ENCODE data around the gene PRKCE. TPM values are rescaled to one million over a fixed set of nuclear protein-coding genes. Genes with fewer than 3 reads are reported as not detected.

The PRKCE gene
- total and polyA plus RNA-seq, 2 donors (not counting 3 experiments of a cell fraction or from before 2014, with no cell fraction given): 27.9 to 33.9 TPM

DNA sequence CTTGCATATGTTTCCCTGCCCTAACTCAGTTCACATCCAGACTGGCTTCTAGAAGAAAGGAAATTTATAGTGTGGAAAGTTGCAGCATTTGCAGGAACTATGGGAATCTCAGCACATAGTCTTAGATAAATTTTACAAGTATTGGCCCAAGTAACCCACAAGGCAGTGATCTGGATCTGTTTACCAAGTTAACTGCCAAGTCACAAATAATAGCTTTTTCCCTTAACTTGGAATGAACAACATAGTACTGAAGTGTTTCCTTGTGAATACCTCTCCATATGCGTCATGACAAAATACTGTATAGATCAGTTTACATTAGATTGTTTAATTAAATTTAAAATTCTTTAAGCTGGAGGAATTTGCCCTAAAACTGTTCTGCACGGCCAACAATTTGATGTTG is 390.0 kb downstream of the PRKCE start:
- H3K36me3 ChIP-seq (ENCODE audit: control insufficient read depth in 2 of 2, extremely low read depth in 1 of 2, insufficient read depth in 2 of 2, low read length in 2 of 2): no peaks in the 10 kb centered on the region
- H3K27me3 ChIP-seq (ENCODE audit: control insufficient read depth in 2 of 2, insufficient read depth in 2 of 2, low read length in 2 of 2): no peaks in the 10 kb centered on the region
- no peaks in the 10 kb centered on the region for H3K9me3 ChIP-seq (replicated peaks; ENCODE audit: control insufficient read depth, insufficient read depth, low read length)
- BruUV-seq (replicated peaks): no TSS peak
- FAIRE-seq: no peak
- H3K4me2 ChIP-seq (ENCODE audit: insufficient read depth, low read length): no peak overlapping the region
- no peaks in the 10 kb centered on the region for H4K20me1 ChIP-seq (replicated peaks; ENCODE audit: control insufficient read depth, extremely low read depth, insufficient read depth, low read length)
- no peaks in the 10 kb centered on the region for H3K9me1 ChIP-seq (replicated peaks; ENCODE audit: control insufficient read depth, extremely low read depth, insufficient read depth, low read length)
- no peak overlapping the region for H3K27ac ChIP-seq (ENCODE audit: insufficient read depth, low read depth, low read length)
- no peak overlapping the region for H3K4me3 ChIP-seq (replicated peaks in 1 of 3; ENCODE audit: insufficient read depth in 1 of 3, low read depth in 1 of 3, low read length in 3 of 3)
- H3K79me2 ChIP-seq (ENCODE audit: control insufficient read depth, insufficient read depth, low read length): no peaks in the 10 kb centered on the region
- dilution Hi-C loops (cut with MboI; ENCODE audit: extremely low pct_ligation_motif_present, low sequenced_read_pairs): no loop called here
- peaks cover 24% of the 10 kb centered on the region for H3K4me1 ChIP-seq (ENCODE audit: control insufficient read depth, extremely low read depth, insufficient read depth, low read length)
- CTCF ChIA-PET: interaction anchor here (2.1 kb wide), 1 partner anchor 12 kb away, joined by 8 read pairs; no protein-coding TSS in a partner anchor
- H2AFZ ChIP-seq (ENCODE audit: low read depth, low read length): no peak overlapping the region
- intact Hi-C loops (cut with micrococcal nuclease): no loop called here
- POLR2A ChIA-PET: interaction anchor here (0.6 kb wide), 1 partner anchor 20 kb away, joined by 3 read pairs; no protein-coding TSS in a partner anchor
- no peak overlapping the region for H3K9ac ChIP-seq (replicated peaks; ENCODE audit: extremely low read depth, insufficient read depth, low read length)
- DNase-seq (ENCODE audit: low read depth, low spot score): no peak
- TF ChIP-seq JUN (IDR thresholded peaks at IDR 0.05; ENCODE audit: borderline replicate concordance, insufficient read depth, insufficient read length, low read depth) (no peak), POLR2AphosphoS5 (IDR thresholded peaks at IDR 0.05; ENCODE audit: insufficient read depth, low read depth, low read length) (no peak), POLR2A (IDR thresholded peaks at IDR 0.05; ENCODE audit: low read depth, low read length) (no peak)

DNA sequence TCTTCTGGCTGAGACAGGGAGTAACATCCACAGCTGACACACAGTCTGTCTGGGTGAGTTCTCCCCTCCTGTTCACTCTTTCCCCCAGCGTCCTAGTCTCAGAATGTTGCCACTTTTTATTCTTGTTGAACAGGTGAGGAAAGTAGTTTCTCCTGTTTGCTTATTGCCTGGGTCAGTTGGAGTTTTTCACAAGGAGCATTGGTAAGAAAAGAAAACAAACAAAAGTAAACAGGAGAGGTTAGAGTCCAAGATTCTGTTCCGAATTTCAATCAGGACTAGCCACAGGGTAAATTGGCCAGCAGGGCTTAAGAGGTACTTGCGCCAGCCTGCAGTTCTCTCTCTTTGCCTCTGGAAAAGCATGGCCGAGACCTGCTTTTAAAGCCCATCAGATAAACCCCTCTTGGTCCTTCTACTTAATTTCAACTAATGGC is 390.7 kb downstream of the PRKCE start:
- H3K4me3 ChIP-seq (replicated peaks in 1 of 3; ENCODE audit: insufficient read depth in 1 of 3, low read depth in 1 of 3, low read length in 3 of 3): no peak overlapping the region
- intact Hi-C loops (cut with micrococcal nuclease): no loop called here
- no peak overlapping the region for H3K9ac ChIP-seq (replicated peaks; ENCODE audit: extremely low read depth, insufficient read depth, low read length)
- no peaks in the 10 kb centered on the region for H3K79me2 ChIP-seq (ENCODE audit: control insufficient read depth, insufficient read depth, low read length)
- peaks cover 29% of the 10 kb centered on the region for H3K4me1 ChIP-seq (ENCODE audit: control insufficient read depth, extremely low read depth, insufficient read depth, low read length)
- no peak for TF ChIP-seq POLR2A (IDR thresholded peaks at IDR 0.05; ENCODE audit: low read depth, low read length)
- TF ChIP-seq JUN (IDR thresholded peaks at IDR 0.05; ENCODE audit: borderline replicate concordance, insufficient read depth, insufficient read length, low read depth): no peak
- no peak for TF ChIP-seq GATA2 (IDR thresholded peaks at IDR 0.05; ENCODE audit: insufficient read depth, insufficient read length, low read depth, low read length)
- TF ChIP-seq, protein P1, sequence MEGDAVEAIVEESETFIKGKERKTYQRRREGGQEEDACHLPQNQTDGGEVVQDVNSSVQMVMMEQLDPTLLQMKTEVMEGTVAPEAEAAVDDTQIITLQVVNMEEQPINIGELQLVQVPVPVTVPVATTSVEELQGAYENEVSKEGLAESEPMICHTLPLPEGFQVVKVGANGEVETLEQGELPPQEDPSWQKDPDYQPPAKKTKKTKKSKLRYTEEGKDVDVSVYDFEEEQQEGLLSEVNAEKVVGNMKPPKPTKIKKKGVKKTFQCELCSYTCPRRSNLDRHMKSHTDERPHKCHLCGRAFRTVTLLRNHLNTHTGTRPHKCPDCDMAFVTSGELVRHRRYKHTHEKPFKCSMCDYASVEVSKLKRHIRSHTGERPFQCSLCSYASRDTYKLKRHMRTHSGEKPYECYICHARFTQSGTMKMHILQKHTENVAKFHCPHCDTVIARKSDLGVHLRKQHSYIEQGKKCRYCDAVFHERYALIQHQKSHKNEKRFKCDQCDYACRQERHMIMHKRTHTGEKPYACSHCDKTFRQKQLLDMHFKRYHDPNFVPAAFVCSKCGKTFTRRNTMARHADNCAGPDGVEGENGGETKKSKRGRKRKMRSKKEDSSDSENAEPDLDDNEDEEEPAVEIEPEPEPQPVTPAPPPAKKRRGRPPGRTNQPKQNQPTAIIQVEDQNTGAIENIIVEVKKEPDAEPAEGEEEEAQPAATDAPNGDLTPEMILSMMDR (IDR thresholded peaks at IDR 0.05; ENCODE audit: extremely low read depth in 1 of 2, insufficient read depth in 1 of 2, low read depth in 1 of 2, low read length in 2 of 2): no peak
- no peak for TF ChIP-seq FOS (IDR thresholded peaks at IDR 0.05; ENCODE audit: borderline replicate concordance, insufficient read depth, low read length)
- no peak for TF ChIP-seq MYC (IDR thresholded peaks at IDR 0.05; ENCODE audit: low read depth, low read length)
- TF ChIP-seq, protein P2, sequence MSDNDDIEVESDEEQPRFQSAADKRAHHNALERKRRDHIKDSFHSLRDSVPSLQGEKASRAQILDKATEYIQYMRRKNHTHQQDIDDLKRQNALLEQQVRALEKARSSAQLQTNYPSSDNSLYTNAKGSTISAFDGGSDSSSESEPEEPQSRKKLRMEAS (IDR thresholded peaks at IDR 0.05; ENCODE audit: insufficient read depth, insufficient read length): no peak
- TF ChIP-seq POLR2AphosphoS5 (IDR thresholded peaks at IDR 0.05; ENCODE audit: insufficient read depth, low read depth, low read length): no peak
- TF ChIP-seq EZH2 (IDR thresholded peaks at IDR 0.05; ENCODE audit: borderline replicate concordance, low read depth, low read length, severe bottlenecking): no peak
- no peak overlapping the region for H3K4me2 ChIP-seq (ENCODE audit: insufficient read depth, low read length)
- dilution Hi-C loops (cut with MboI; ENCODE audit: extremely low pct_ligation_motif_present, low sequenced_read_pairs): no loop called here
- H3K9me3 ChIP-seq (replicated peaks; ENCODE audit: control insufficient read depth, insufficient read depth, low read length): no peaks in the 10 kb centered on the region
- H3K27me3 ChIP-seq (ENCODE audit: control insufficient read depth in 2 of 2, insufficient read depth in 2 of 2, low read length in 2 of 2): no peaks in the 10 kb centered on the region
- CTCF ChIA-PET: interaction anchor here (2.1 kb wide), 1 partner anchor 13 kb away, joined by 8 read pairs; no protein-coding TSS in a partner anchor
- H2AFZ ChIP-seq (ENCODE audit: low read depth, low read length): no peak overlapping the region
- no peak for DNase-seq (ENCODE audit: low read depth, low spot score)
- BruUV-seq (replicated peaks): no TSS peak
- POLR2A ChIA-PET: no interaction called here
- no peak for FAIRE-seq
- H3K9me1 ChIP-seq (replicated peaks; ENCODE audit: control insufficient read depth, extremely low read depth, insufficient read depth, low read length): no peaks in the 10 kb centered on the region
- no peaks in the 10 kb centered on the region for H4K20me1 ChIP-seq (replicated peaks; ENCODE audit: control insufficient read depth, extremely low read depth, insufficient read depth, low read length)
- no peak overlapping the region for H3K27ac ChIP-seq (ENCODE audit: insufficient read depth, low read depth, low read length)
- no peaks in the 10 kb centered on the region for H3K36me3 ChIP-seq (ENCODE audit: control insufficient read depth in 2 of 2, extremely low read depth in 1 of 2, insufficient read depth in 2 of 2, low read length in 2 of 2)
